Amniotic stem cell (primary cell): ENCODE measurements around the gene OPRD1.
"Not testable (repeated sequence)": the region's sequence is repeated elsewhere in the genome, so short reads cannot be mapped to it uniquely, and the experiment has no call there.

ENCODE experiments used
- DNase-seq: peaks from one replicate; lab custom pipeline; 2025; lab: John Stamatoyannopoulos, UW

OPRD1 gene

GRCh38 chr1:28847207-28847606, 35.2 kb downstream of the OPRD1 start:
- DNase-seq: not testable (repeated sequence)

- no peak for DNase-seq
Observed at GRCh38 chr1:28848416-28848815, 36.4 kb downstream of the OPRD1 start.

- no peak for DNase-seq
Observed at GRCh38 chr1:28853093-28853742, 41.2 kb downstream of the OPRD1 start.

GRCh38 chr1:28854406-28854805, 42.4 kb downstream of the OPRD1 start:
- DNase-seq: not testable (repeated sequence)

GRCh38 chr1:28855046-28855445, 43.1 kb downstream of the OPRD1 start:
- no peak for DNase-seq

- DNase-seq: no peak
Observed at GRCh38 chr1:28855469-28855951, 43.5 kb downstream of the OPRD1 start.

GRCh38 chr1:28855969-28856368, 44.0 kb downstream of the OPRD1 start:
- no peak for DNase-seq

- no peak for DNase-seq
Observed at GRCh38 chr1:28860332-28861073, 48.5 kb downstream of the OPRD1 start.

GRCh38 chr1:28862571-28863403, 50.8 kb downstream of the OPRD1 start:
- no peak for DNase-seq

GRCh38 chr1:28864695-28865094, 52.7 kb downstream of the OPRD1 start:
- DNase-seq: no peak

GRCh38 chr1:28865997-28866650, 54.2 kb downstream of the OPRD1 start:
- no peak for DNase-seq

GRCh38 chr1:28867850-28868249, 55.9 kb downstream of the OPRD1 start:
- DNase-seq: no peak

GRCh38 chr1:28869952-28870351, 58.0 kb downstream of the OPRD1 start:
- DNase-seq: no peak

GRCh38 chr1:28871631-28872401, 59.8 kb downstream of the OPRD1 start:
- DNase-seq: no peak

GRCh38 chr1:28875134-28875533, 63.2 kb downstream of the OPRD1 start:
- DNase-seq: not testable (repeated sequence)

GRCh38 chr1:28877132-28877781, 65.3 kb downstream of the OPRD1 start:
- DNase-seq: peak; percentile 11

GRCh38 chr1:28878796-28879195, 66.8 kb downstream of the OPRD1 start:
- no peak for DNase-seq

GRCh38 chr1:28882009-28882628, 70.1 kb downstream of the OPRD1 start:
- DNase-seq: peak; percentile 71

GRCh38 chr1:28883242-28883616, 71.3 kb downstream of the OPRD1 start:
- DNase-seq: no peak

GRCh38 chr1:28885472-28885877, 73.5 kb downstream of the OPRD1 start:
- no peak for DNase-seq
